ENCODE measurements around the gene LDLRAD3. TPM values are rescaled to one million over a fixed set of nuclear protein-coding genes. Genes with fewer than 3 reads are reported as not detected.
"Not testable (repeated sequence)": the region's sequence is repeated elsewhere in the genome, so short reads cannot be mapped to it uniquely, and the experiment has no call there.

LDLRAD3 gene
- total and polyA plus RNA-seq, 12 donors = 5.4 to 16.7 (median 10.2) TPM

GRCh38 chr11:36012979-36013378 is 69.1 kb downstream of the LDLRAD3 start:
- 42 to 47% (median 44%) methylated on average over 2 of the region's 2 CpGs for WGBS, 4 donors
- H3K36me3 ChIP-seq (replicated peaks in 1 of 2) = no peaks in the 10 kb centered on the region
- H3K4me3 ChIP-seq = peak overlapping the region in 1 of 4 donors; percentile 11
- peak overlapping the region; percentile 0 to 78 (median 66) for H3K27ac ChIP-seq
- peak in 1 of 2 donors; percentile 23 for TF ChIP-seq POLR2A (IDR thresholded peaks at IDR 0.05)
- TF ChIP-seq CTCF (IDR thresholded peaks at IDR 0.05) = no peak
- H3K27me3 ChIP-seq = no peaks in the 10 kb centered on the region
- intact Hi-C loops (cut with DNase I) = no loop called here
- H3K4me1 ChIP-seq (replicated peaks in 1 of 2) = peaks cover 6 to 50% of the 10 kb centered on the region in 2 donors
- no peaks in the 10 kb centered on the region for H3K9me3 ChIP-seq (replicated peaks in 1 of 3)
- DNase-seq = no peak

- DNase-seq; intact Hi-C loops (cut with DNase I); H3K4me3 ChIP-seq; H3K9me3 ChIP-seq (replicated peaks in 1 of 3); H3K36me3 ChIP-seq (replicated peaks in 1 of 2); H3K27me3 ChIP-seq: not testable (repeated sequence)
- peaks cover 6 to 46% of the 10 kb centered on the region in 2 donors for H3K4me1 ChIP-seq (replicated peaks in 1 of 2)
- WGBS, 4 donors = 85 to 100% (median 92%) methylated on average over 1 of the region's 1 CpG
- H3K27ac ChIP-seq = peak overlapping the region in 3 of 5 donors; percentile 41 to 78 (median 66)
These were observed 69.6 kb downstream of the LDLRAD3 start for GRCh38 chr11:36013446-36013845.

- Histone ChIP-seq H3K9me3 (replicated peaks in 1 of 3) (no peaks in the 10 kb centered on the region), H3K4me3 (no peak overlapping the region), H3K27me3 (no peaks in the 10 kb centered on the region), H3K27ac (peak overlapping the region in 3 of 5 donors; percentile 18 to 78 (median 41)), H3K4me1 (replicated peaks in 1 of 2) (peaks cover 4 to 41% of the 10 kb centered on the region in 2 donors), H3K36me3 (replicated peaks in 1 of 2) (no peaks in the 10 kb centered on the region)
- 73 to 89% (median 85%) methylated on average over 8 of the region's 8 CpGs for WGBS, 4 donors
- TF ChIP-seq POLR2A (IDR thresholded peaks at IDR 0.05) = no peak
- no peak for TF ChIP-seq CTCF (IDR thresholded peaks at IDR 0.05)
- intact Hi-C loops (cut with DNase I) = no loop called here
- DNase-seq = no peak
These were observed 70.4 kb downstream of the LDLRAD3 start for GRCh38 chr11:36013950-36014897.

GRCh38 chr11:36014898-36015665 is 71.2 kb downstream of the LDLRAD3 start:
- intact Hi-C loops (cut with DNase I) = no loop called here
- no peaks in the 10 kb centered on the region for H3K9me3 ChIP-seq (replicated peaks in 1 of 3)
- DNase-seq = no peak
- H3K27me3 ChIP-seq = no peaks in the 10 kb centered on the region
- H3K36me3 ChIP-seq (replicated peaks in 1 of 2) = no peaks in the 10 kb centered on the region
- TF ChIP-seq POLR2A (IDR thresholded peaks at IDR 0.05) = no peak
- peaks cover 0 to 41% of the 10 kb centered on the region in 2 donors for H3K4me1 ChIP-seq (replicated peaks in 1 of 2)
- no peak overlapping the region for H3K27ac ChIP-seq
- 80 to 88% (median 84%) methylated on average over 14 of the region's 14 CpGs for WGBS, 4 donors
- no peak overlapping the region for H3K4me3 ChIP-seq

- Histone ChIP-seq H3K9me3 (replicated peaks in 1 of 3) (no peaks in the 10 kb centered on the region), H3K4me3 (no peak overlapping the region), H3K36me3 (replicated peaks in 1 of 2) (no peaks in the 10 kb centered on the region), H3K27ac (peak overlapping the region in 1 of 5 donors; percentile 36), H3K4me1 (replicated peaks in 1 of 2) (peaks cover 0 to 36% of the 10 kb centered on the region in 2 donors), H3K27me3 (no peaks in the 10 kb centered on the region)
- 48 to 64% (median 55%) methylated on average over 7 to 8 of the region's 8 CpGs for WGBS, 4 donors
- no peak for TF ChIP-seq POLR2A (IDR thresholded peaks at IDR 0.05)
- no peak for TF ChIP-seq CTCF (IDR thresholded peaks at IDR 0.05)
- intact Hi-C loops (cut with DNase I) = no loop called here
- peak in 1 of 7 donors; percentile 32 for DNase-seq
These were observed 71.9 kb downstream of the LDLRAD3 start for GRCh38 chr11:36015799-36016198.

Measured in adrenal gland (tissue), 12 donors.